ENCODE data around the gene TIMM17B.

TIMM17B gene

GRCh38 chrX:48933757-48934156 lies 36.2 kb upstream of the TIMM17B start:
- no peak overlapping the region for H3K4me3 ChIP-seq (ENCODE audit: low read length)

GRCh38 chrX:48927736-48928382 lies 30.3 kb upstream of the TIMM17B start:
- Histone ChIP-seq H3K36me3 (ENCODE audit: control insufficient read depth, insufficient read depth, low read length) (no peaks in the 10 kb centered on the region), H3K4me1 (ENCODE audit: control insufficient read depth, insufficient read depth, low read length) (no peaks in the 10 kb centered on the region), H3K27me3 (ENCODE audit: control insufficient read depth, insufficient read depth, low read length) (no peaks in the 10 kb centered on the region), H3K9ac (ENCODE audit: low read length) (no peak overlapping the region), H3K4me3 (ENCODE audit: low read length) (no peak overlapping the region), H3K9me3 (ENCODE audit: control insufficient read depth, low read length) (no peaks in the 10 kb centered on the region)

More at GRCh38 chrX:48933757-48934156, 36.2 kb upstream of the TIMM17B start:
- Histone ChIP-seq H3K9ac (ENCODE audit: low read length) (no peak overlapping the region), H3K36me3 (ENCODE audit: control insufficient read depth, insufficient read depth, low read length) (no peaks in the 10 kb centered on the region), H3K27me3 (ENCODE audit: control insufficient read depth, insufficient read depth, low read length) (no peaks in the 10 kb centered on the region), H3K9me3 (ENCODE audit: control insufficient read depth, low read length) (no peaks in the 10 kb centered on the region), H3K4me1 (ENCODE audit: control insufficient read depth, insufficient read depth, low read length) (peaks cover 9% of the 10 kb centered on the region)

DNA sequence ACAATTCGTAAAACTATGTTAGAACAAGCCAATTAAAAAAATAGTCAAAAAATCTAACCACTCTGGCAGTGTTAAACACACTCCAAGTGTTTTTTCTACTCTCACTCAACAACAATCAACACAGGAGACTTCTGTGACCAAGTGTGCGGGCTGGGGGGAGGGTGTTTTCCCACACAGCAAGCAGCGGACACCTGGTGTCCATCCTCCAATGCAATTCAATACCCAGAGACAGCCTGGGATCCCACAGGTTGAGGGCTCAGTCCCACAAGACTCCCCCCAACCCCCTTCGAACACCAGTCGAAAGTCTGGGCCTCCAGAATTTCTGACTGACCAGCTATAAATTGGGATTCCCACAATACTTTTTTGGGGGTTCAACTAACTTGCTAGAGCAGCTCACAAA lies 29.6 kb upstream of the TIMM17B start:
- no peaks in the 10 kb centered on the region for H3K4me1 ChIP-seq (ENCODE audit: control insufficient read depth, insufficient read depth, low read length)
- no peaks in the 10 kb centered on the region for H3K9me3 ChIP-seq (ENCODE audit: control insufficient read depth, low read length)
- no peak overlapping the region for H3K9ac ChIP-seq (ENCODE audit: low read length)
- no peak overlapping the region for H3K4me3 ChIP-seq (ENCODE audit: low read length)
- no peaks in the 10 kb centered on the region for H3K36me3 ChIP-seq (ENCODE audit: control insufficient read depth, insufficient read depth, low read length)
- no peaks in the 10 kb centered on the region for H3K27me3 ChIP-seq (ENCODE audit: control insufficient read depth, insufficient read depth, low read length)

- Histone ChIP-seq H3K36me3 (ENCODE audit: control insufficient read depth, insufficient read depth, low read length) (no peaks in the 10 kb centered on the region), H3K4me1 (ENCODE audit: control insufficient read depth, insufficient read depth, low read length) (peaks cover 5% of the 10 kb centered on the region), H3K9me3 (ENCODE audit: control insufficient read depth, low read length) (no peaks in the 10 kb centered on the region), H3K4me3 (ENCODE audit: low read length) (no peak overlapping the region), H3K9ac (ENCODE audit: low read length) (no peak overlapping the region), H3K27me3 (ENCODE audit: control insufficient read depth, insufficient read depth, low read length) (no peaks in the 10 kb centered on the region)
Measured at GRCh38 chrX:48924270-48924669, 26.7 kb upstream of the TIMM17B start.

DNA sequence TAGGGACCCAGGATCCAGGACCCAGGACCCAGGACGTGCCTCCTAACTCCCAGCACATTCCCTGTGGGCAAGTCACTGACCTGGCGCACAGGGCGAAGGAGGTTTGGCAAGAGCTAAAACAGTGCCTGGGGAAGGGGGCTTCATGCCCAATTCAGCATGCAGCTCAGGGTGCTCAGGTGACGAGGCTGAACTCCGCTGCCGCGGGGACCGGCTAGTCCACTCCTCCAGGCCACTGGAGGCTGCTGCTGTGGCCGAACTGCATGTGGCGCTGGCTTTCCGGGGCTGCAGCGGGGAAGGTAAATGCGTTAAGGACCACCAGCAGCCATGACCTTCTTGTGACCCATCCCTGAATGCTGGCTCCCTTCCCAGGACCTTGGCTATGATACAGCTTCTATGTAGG lies 26.2 kb upstream of the TIMM17B start:
- Histone ChIP-seq H3K9ac (ENCODE audit: low read length) (no peak overlapping the region), H3K9me3 (ENCODE audit: control insufficient read depth, low read length) (no peaks in the 10 kb centered on the region), H3K27me3 (ENCODE audit: control insufficient read depth, insufficient read depth, low read length) (no peaks in the 10 kb centered on the region), H3K4me3 (ENCODE audit: low read length) (no peak overlapping the region), H3K36me3 (ENCODE audit: control insufficient read depth, insufficient read depth, low read length) (no peaks in the 10 kb centered on the region), H3K4me1 (ENCODE audit: control insufficient read depth, insufficient read depth, low read length) (peaks cover 5% of the 10 kb centered on the region)

- Histone ChIP-seq H3K4me1 (ENCODE audit: control insufficient read depth, insufficient read depth, low read length) (peaks cover 11% of the 10 kb centered on the region), H3K9ac (ENCODE audit: low read length) (no peak overlapping the region), H3K4me3 (ENCODE audit: low read length) (no peak overlapping the region), H3K36me3 (ENCODE audit: control insufficient read depth, insufficient read depth, low read length) (no peaks in the 10 kb centered on the region), H3K9me3 (ENCODE audit: control insufficient read depth, low read length) (no peaks in the 10 kb centered on the region), H3K27me3 (ENCODE audit: control insufficient read depth, insufficient read depth, low read length) (no peaks in the 10 kb centered on the region)
Measured at GRCh38 chrX:48920718-48921104, 23.1 kb upstream of the TIMM17B start.

DNA sequence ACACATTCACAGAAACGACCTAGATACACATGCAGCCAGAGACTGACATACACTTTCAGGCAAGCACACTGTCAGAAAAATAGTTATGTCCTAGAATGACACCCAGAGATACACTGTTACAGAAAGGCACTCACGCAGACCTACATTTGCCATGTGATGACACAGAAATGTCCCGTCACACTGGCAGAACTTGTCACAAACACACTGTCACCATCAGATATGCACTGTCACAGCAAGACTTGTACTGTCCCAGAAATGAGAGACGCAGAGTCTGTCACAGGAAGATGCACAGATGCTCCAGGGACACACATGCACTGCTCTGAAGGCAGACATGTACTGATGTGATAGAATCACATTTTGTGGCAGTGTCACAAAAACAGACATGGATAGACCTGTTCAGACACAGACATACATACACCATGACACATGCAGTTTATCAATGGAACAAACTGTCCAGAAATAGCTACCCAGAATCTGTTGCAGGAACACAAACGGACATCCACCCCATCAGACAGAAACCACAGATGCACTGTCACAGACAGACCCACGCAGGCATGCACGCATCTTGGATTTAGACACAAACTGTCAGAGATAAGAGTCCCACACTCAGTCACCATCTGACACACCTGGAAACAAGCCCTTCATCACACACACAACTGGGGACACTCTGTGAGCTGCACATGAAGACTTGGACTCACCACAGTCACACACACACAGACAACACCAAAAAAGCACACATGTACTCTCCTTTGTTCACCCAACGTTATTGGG lies 22.6 kb upstream of the TIMM17B start:
- Histone ChIP-seq H3K9ac (ENCODE audit: low read length) (peak overlapping the region; percentile 50), H3K4me1 (ENCODE audit: control insufficient read depth, insufficient read depth, low read length) (peaks cover 11% of the 10 kb centered on the region), H3K36me3 (ENCODE audit: control insufficient read depth, insufficient read depth, low read length) (no peaks in the 10 kb centered on the region), H3K9me3 (ENCODE audit: control insufficient read depth, low read length) (no peaks in the 10 kb centered on the region), H3K4me3 (ENCODE audit: low read length) (no peak overlapping the region), H3K27me3 (ENCODE audit: control insufficient read depth, insufficient read depth, low read length) (no peaks in the 10 kb centered on the region)

DNA sequence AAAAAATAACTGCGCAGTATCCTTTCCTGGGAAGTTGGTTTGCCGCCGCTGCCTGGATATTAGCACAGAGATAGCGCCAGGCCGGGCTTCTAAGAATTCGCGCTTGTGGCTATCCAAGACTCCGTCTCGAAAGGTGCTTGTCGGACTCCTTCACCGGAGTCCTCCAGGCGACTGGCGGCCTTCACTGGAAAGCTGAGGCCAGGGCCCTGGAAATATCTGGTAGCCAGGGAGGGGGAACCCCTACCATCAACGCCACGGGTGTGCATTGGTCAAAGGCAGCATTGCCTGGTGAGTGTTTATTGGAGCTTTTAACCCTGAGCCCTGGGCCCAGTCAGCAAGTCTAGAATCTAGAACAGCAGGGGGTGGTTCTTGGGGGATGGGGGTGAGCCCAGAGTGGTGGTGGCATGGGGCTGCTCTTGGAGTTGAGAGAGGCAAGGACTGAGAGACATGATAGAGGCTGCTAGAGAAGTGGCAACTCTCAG lies 21.8 kb upstream of the TIMM17B start:
- Histone ChIP-seq H3K9ac (ENCODE audit: low read length) (peak overlapping the region; percentile 50), H3K36me3 (ENCODE audit: control insufficient read depth, insufficient read depth, low read length) (no peaks in the 10 kb centered on the region), H3K4me1 (ENCODE audit: control insufficient read depth, insufficient read depth, low read length) (peaks cover 11% of the 10 kb centered on the region), H3K9me3 (ENCODE audit: control insufficient read depth, low read length) (no peaks in the 10 kb centered on the region), H3K27me3 (ENCODE audit: control insufficient read depth, insufficient read depth, low read length) (no peaks in the 10 kb centered on the region), H3K4me3 (ENCODE audit: low read length) (no peak overlapping the region)

DNA sequence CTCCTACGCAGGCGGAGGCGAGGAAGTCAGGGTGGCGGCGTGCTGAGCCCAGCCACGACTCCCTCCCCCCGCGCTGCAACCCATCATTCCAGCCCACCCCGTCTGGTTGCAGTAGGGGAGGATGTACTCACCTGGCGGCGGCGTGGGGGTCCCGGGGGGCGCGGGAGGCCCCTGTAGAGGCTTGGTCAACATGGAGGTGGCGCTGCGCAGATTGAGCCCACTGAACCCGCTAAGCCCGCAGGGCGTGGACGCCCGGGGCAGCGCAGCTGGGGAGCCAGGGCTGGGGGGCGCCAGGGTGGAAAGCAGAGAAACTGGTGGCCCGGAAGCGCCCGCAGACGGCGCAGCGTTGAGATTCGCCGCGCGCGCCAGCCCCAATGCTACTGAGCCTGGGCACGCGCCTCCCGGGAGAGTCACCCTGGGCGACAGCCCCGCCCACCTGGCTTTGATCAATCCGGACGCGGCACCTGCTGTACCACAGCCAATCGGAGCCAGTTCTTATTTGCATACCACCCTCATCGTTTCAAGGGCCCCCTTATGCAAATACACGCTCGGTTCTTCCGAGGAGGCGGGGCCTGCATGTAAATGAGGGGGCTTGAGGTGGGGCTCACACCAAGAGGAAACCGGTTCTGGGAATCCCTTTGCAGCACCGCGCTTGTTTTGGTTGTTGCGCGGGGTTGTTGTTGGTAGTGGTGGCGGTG lies 21.2 kb upstream of the TIMM17B start, which contains the start of gene PIM2:
PIM2 (minus strand) TSS at position 382 of the 698 bp plus-strand sequence; CDS start at position 192, 190 bp downstream.
- peaks cover 11% of the 10 kb centered on the region for H3K4me1 ChIP-seq (ENCODE audit: control insufficient read depth, insufficient read depth, low read length)
- no peaks in the 10 kb centered on the region for H3K36me3 ChIP-seq (ENCODE audit: control insufficient read depth, insufficient read depth, low read length)
- H3K9ac ChIP-seq (ENCODE audit: low read length), result peak within 1 kb of the TSS; percentile 64
- no peaks in the 10 kb centered on the region for H3K27me3 ChIP-seq (ENCODE audit: control insufficient read depth, insufficient read depth, low read length)
- H3K9me3 ChIP-seq (ENCODE audit: control insufficient read depth, low read length), result no peaks in the 10 kb centered on the region
- no peak within 1 kb of the TSS for H3K4me3 ChIP-seq (ENCODE audit: low read length)

DNA sequence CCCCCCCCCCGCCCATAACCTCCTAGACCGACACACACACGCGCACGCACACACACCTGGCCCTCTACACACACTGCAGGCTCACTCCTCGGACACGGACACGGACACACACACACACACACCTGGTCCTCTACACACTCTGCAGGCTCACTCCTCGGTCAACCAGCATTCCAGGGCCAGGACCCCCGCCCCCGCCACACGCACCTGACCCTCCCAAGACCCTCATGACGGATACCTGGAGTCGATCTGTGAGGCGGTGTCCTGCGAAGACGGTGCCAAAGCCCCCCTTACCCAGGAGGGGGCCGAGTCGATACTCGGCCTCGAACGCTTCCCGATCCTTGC lies 20.7 kb upstream of the TIMM17B start:
- Histone ChIP-seq H3K4me1 (ENCODE audit: control insufficient read depth, insufficient read depth, low read length) (peaks cover 11% of the 10 kb centered on the region), H3K9me3 (ENCODE audit: control insufficient read depth, low read length) (no peaks in the 10 kb centered on the region), H3K9ac (ENCODE audit: low read length) (peak overlapping the region; percentile 64), H3K27me3 (ENCODE audit: control insufficient read depth, insufficient read depth, low read length) (no peaks in the 10 kb centered on the region), H3K4me3 (ENCODE audit: low read length) (no peak overlapping the region), H3K36me3 (ENCODE audit: control insufficient read depth, insufficient read depth, low read length) (no peaks in the 10 kb centered on the region)

- Histone ChIP-seq H3K9ac (ENCODE audit: low read length) (peak overlapping the region; percentile 17), H3K36me3 (ENCODE audit: control insufficient read depth, insufficient read depth, low read length) (no peaks in the 10 kb centered on the region), H3K9me3 (ENCODE audit: control insufficient read depth, low read length) (no peaks in the 10 kb centered on the region), H3K4me1 (ENCODE audit: control insufficient read depth, insufficient read depth, low read length) (peaks cover 11% of the 10 kb centered on the region), H3K27me3 (ENCODE audit: control insufficient read depth, insufficient read depth, low read length) (no peaks in the 10 kb centered on the region), H3K4me3 (ENCODE audit: low read length) (no peak overlapping the region)
Measured at GRCh38 chrX:48917139-48918001, 19.8 kb upstream of the TIMM17B start.

Data from mucosa of stomach (tissue), 1 donor.